H1 (cell line): ENCODE data around the gene CSNK1A1. TPM values are rescaled to one million over a fixed set of nuclear protein-coding genes. Genes with fewer than 3 reads are reported as not detected.

Experiments used
- CTCF ChIA-PET: fragments of 300-600 bp; sonication (Branson Sonifier 250); formaldehyde crosslinking; loops from one replicate; lab custom pipeline; 2021; ENCODE audit not compliant: partially characterized antibody; lab: Charles Lee
- POLR2A ChIA-PET: fragments of 300-600 bp; sonication (Branson Sonifier 250); formaldehyde crosslinking; loops from one replicate; lab custom pipeline; 2021; ENCODE audit warnings: inconsistent platforms; ENCODE audit not compliant: partially characterized antibody; lab: Charles Lee
- DNase-seq, 2 experiments: peaks; one replicate each; pipeline versions ENCODE4 v3.0.0 to v3.0.0-alpha.2; 2010 to 2022; ENCODE audit warnings: low spot score in 2 of 2, low read depth in 1 of 2, mixed read lengths in 1 of 2
- FAIRE-seq: peaks from 2 replicates; lab custom pipeline; 2011; peaks lifted over from hg19 to GRCh38; lab: Jason Lieb, UNC
- H2AFZ ChIP-seq: 2 replicates; pipeline ENCODE4 v1.8.1; 2012; ENCODE audit warnings: low read length, inconsistent platforms
- H2AK5ac ChIP-seq: 2 replicates; pipeline ENCODE4 v1.6.1; 2013; ENCODE audit warnings: low read depth, low read length
- H2BK120ac ChIP-seq: replicated peaks from 2 replicates; pipeline ENCODE3; 2013; ENCODE audit warnings: low read depth, low read length, inconsistent platforms
- H2BK12ac ChIP-seq: 2 replicates; pipeline ENCODE4 v1.6.1; 2013; ENCODE audit warnings: low read depth, low read length
- H2BK15ac ChIP-seq: 2 replicates; pipeline ENCODE4 v1.6.1; 2013; ENCODE audit warnings: low read length
- H2BK20ac ChIP-seq: 2 replicates; pipeline ENCODE4 v1.6.1; 2013; ENCODE audit warnings: low read length
- H2BK5ac ChIP-seq: 2 replicates; pipeline ENCODE4 v1.6.1; 2013; ENCODE audit warnings: low read depth, low read length
- H3K14ac ChIP-seq: 2 replicates; pipeline ENCODE4 v1.6.1; 2013; ENCODE audit warnings: inconsistent platforms; ENCODE audit not compliant: insufficient read length
- H3K18ac ChIP-seq: 2 replicates; pipeline ENCODE4 v1.6.1; 2013; ENCODE audit warnings: low read length; ENCODE audit errors: extremely low read depth
- H3K23ac ChIP-seq: 2 replicates; pipeline ENCODE4 v1.6.1; 2013; ENCODE audit warnings: inconsistent platforms; ENCODE audit not compliant: insufficient read length
- H3K23me2 ChIP-seq: 2 replicates; pipeline ENCODE4 v1.6.1; 2013; ENCODE audit warnings: low read depth, low read length
- H3K27ac ChIP-seq: 2 replicates; pipeline ENCODE4 v1.6.1; 2011; ENCODE audit warnings: low read depth, low read length, inconsistent platforms
- H3K27me3 ChIP-seq, 4 experiments: replicated peaks in 1 of 4; 1 replicate in 1 of 4; 2 replicates in 3 of 4; pipeline versions ENCODE4 v1.6.1 to v1.8.1; 2011 to 2013; ENCODE audit warnings: low read length in 3 of 4, mild to moderate bottlenecking in 3 of 4, inconsistent platforms in 2 of 4, mixed read lengths in 2 of 4, moderate library complexity in 1 of 4; ENCODE audit not compliant: control insufficient read depth in 3 of 4, insufficient read depth in 3 of 4; ENCODE audit errors: extremely low read depth in 1 of 4
- H3K36me3 ChIP-seq, 4 experiments: 2 replicates each; pipeline versions ENCODE4 v1.6.1 to v1.8.1; 2011 to 2013; ENCODE audit warnings: mild to moderate bottlenecking in 4 of 4, low read length in 3 of 4, moderate library complexity in 2 of 4, control low read depth in 1 of 4, inconsistent platforms in 1 of 4; ENCODE audit not compliant: insufficient read depth in 4 of 4, control insufficient read depth in 2 of 4
- H3K4ac ChIP-seq: replicated peaks from 2 replicates; pipeline ENCODE3; 2013; ENCODE audit warnings: low read length, low read depth, mixed read lengths, inconsistent platforms; ENCODE audit not compliant: insufficient read length
- H3K4me1 ChIP-seq, 4 experiments: replicated peaks in 1 of 4; 1 replicate in 1 of 4; 2 replicates in 3 of 4; pipeline versions ENCODE4 v1.6.1 to v1.8.1; 2011 to 2013; ENCODE audit warnings: low read length in 3 of 4, inconsistent platforms in 2 of 4, mixed read lengths in 1 of 4; ENCODE audit not compliant: insufficient read depth in 4 of 4, control insufficient read depth in 3 of 4
- H3K4me2 ChIP-seq, 2 experiments: 2 replicates each; pipeline versions ENCODE4 v1.6.1 to v1.8.1; 2011 to 2013; ENCODE audit warnings: low read depth in 2 of 2, low read length in 2 of 2, control low read depth in 1 of 2, inconsistent platforms in 1 of 2, mild to moderate bottlenecking in 1 of 2; ENCODE audit not compliant: insufficient read depth in 1 of 2
- H3K4me3 ChIP-seq, 4 experiments: fragments of 200-600, 300-600 bp in 1 of 4; sonication (generic), shearing (Covaris generic), sonication (Bioruptor Twin) in 1 of 4; 2 replicates each; pipeline versions ENCODE4 v1.5.1 to v1.8.1; 2011 to 2016; ENCODE audit warnings: low read length in 4 of 4, low read depth in 3 of 4, control low read depth in 2 of 4, inconsistent platforms in 2 of 4, mild to moderate bottlenecking in 2 of 4, mixed read lengths in 1 of 4, moderate library complexity in 1 of 4; ENCODE audit not compliant: insufficient read depth in 2 of 4; ENCODE audit errors: extremely low read depth in 1 of 4
- H3K56ac ChIP-seq: replicated peaks from 2 replicates; pipeline ENCODE3; 2013; ENCODE audit warnings: low read depth, mild to moderate bottlenecking, mixed read lengths, low read length, inconsistent platforms; ENCODE audit not compliant: insufficient read length
- H3K79me1 ChIP-seq: 2 replicates; pipeline ENCODE4 v1.6.1; 2013; ENCODE audit warnings: low read depth, low read length, control low read depth
- H3K79me2 ChIP-seq, 2 experiments: 2 replicates each; pipeline versions ENCODE4 v1.6.1 to v1.8.1; 2012 to 2013; ENCODE audit warnings: low read length in 2 of 2, mild to moderate bottlenecking in 2 of 2, inconsistent platforms in 1 of 2; ENCODE audit not compliant: insufficient read depth in 2 of 2, control insufficient read depth in 1 of 2
- H3K9ac ChIP-seq, 4 experiments: replicated peaks in 1 of 4; 1 replicate in 1 of 4; 2 replicates in 3 of 4; pipeline versions ENCODE4 v1.6.1 to v1.8.1; 2011 to 2013; ENCODE audit warnings: low read depth in 3 of 4, low read length in 3 of 4, control low read depth in 2 of 4, mild to moderate bottlenecking in 2 of 4, moderate library complexity in 2 of 4, inconsistent platforms in 1 of 4; ENCODE audit errors: extremely low read depth in 1 of 4
- H3K9me3 ChIP-seq, 2 experiments: 2 replicates each; pipeline versions ENCODE4 v1.6.1 to v1.8.1; 2012 to 2013; ENCODE audit warnings: mild to moderate bottlenecking in 2 of 2, moderate library complexity in 2 of 2, control low read depth in 1 of 2, inconsistent platforms in 1 of 2, low read depth in 1 of 2, low read length in 1 of 2, mixed read lengths in 1 of 2; ENCODE audit not compliant: insufficient read depth in 2 of 2
- H4K20me1 ChIP-seq, 2 experiments: replicated peaks in 1 of 2; 2 replicates each; pipeline versions ENCODE3 to v1.8.1; 2011 to 2013; ENCODE audit warnings: inconsistent platforms in 2 of 2, low read length in 2 of 2, mild to moderate bottlenecking in 1 of 2; ENCODE audit not compliant: insufficient read depth in 2 of 2, control insufficient read depth in 1 of 2
- H4K5ac ChIP-seq: 2 replicates; pipeline ENCODE4 v1.6.1; 2013; ENCODE audit warnings: low read length, low read depth, mixed read lengths, inconsistent platforms; ENCODE audit not compliant: insufficient read length
- H4K8ac ChIP-seq: 2 replicates; pipeline ENCODE4 v1.8.0; 2013; ENCODE audit warnings: mild to moderate bottlenecking, moderate library complexity, low read length, inconsistent platforms; ENCODE audit not compliant: insufficient read depth; ENCODE audit errors: extremely low read depth
- H4K91ac ChIP-seq: replicated peaks from 2 replicates; pipeline ENCODE3; 2013; ENCODE audit warnings: low read length, mixed read lengths, inconsistent platforms; ENCODE audit not compliant: insufficient read length
- BACH1 ChIP-seq: IDR thresholded peaks from 2 replicates; pipeline ENCODE4 v1.6.1; 2012; ENCODE audit warnings: low read length, improper control_type of control experiment
- BRCA1 ChIP-seq: IDR thresholded peaks from 2 replicates; pipeline ENCODE4 v1.6.1; 2012; ENCODE audit warnings: low read depth, low read length, improper control_type of control experiment
- CHD1 ChIP-seq: IDR thresholded peaks from 2 replicates; pipeline ENCODE4 v1.6.1; 2012; ENCODE audit warnings: low read depth, low read length, improper control_type of control experiment
- CREB1 ChIP-seq: IDR thresholded peaks from 2 replicates; pipeline ENCODE4 v1.6.1; 2012; ENCODE audit warnings: inconsistent platforms
- GTF2F1 ChIP-seq: IDR thresholded peaks from 2 replicates; pipeline ENCODE4 v1.6.1; 2012; ENCODE audit warnings: low read depth, low read length, improper control_type of control experiment, borderline replicate concordance
- PHF8 ChIP-seq: fragments of 200-600 bp; sonication (generic); conservative IDR thresholded peaks from 2 replicates; pipeline ENCODE4 v1.7.1; 2012; ENCODE audit warnings: low read depth, mild to moderate bottlenecking, inconsistent platforms, low read length, moderate library complexity
- POLR2AphosphoS5 ChIP-seq: IDR thresholded peaks from 2 replicates; pipeline ENCODE4 v1.6.1; 2011; ENCODE audit warnings: low read depth, low read length
- RAD21 ChIP-seq, 2 experiments: IDR thresholded peaks in 1 of 2; conservative IDR thresholded peaks in 1 of 2; 2 replicates each; pipeline ENCODE4 v1.6.1; 2011; ENCODE audit warnings: low read depth in 2 of 2, low read length in 2 of 2, improper control_type of control experiment in 1 of 2, inconsistent platforms in 1 of 2, mild to moderate bottlenecking in 1 of 2, moderate library complexity in 1 of 2
- RNF2 ChIP-seq: fragments of 200-900, 300-1000 bp; sonication (generic); IDR thresholded peaks from 2 replicates; pipeline ENCODE4 v1.7.1; 2016; ENCODE audit warnings: borderline replicate concordance, low read depth, mild to moderate bottlenecking, antibody characterized with exemption, low read length; ENCODE audit not compliant: poor library complexity, severe bottlenecking; ENCODE audit errors: missing control alignments
- ZNF274 ChIP-seq: IDR thresholded peaks from 2 replicates; pipeline ENCODE4 v1.7.0; 2012; ENCODE audit warnings: low read length, borderline replicate concordance; ENCODE audit errors: extremely low read depth
- WGBS, 2 experiments: shearing (Covaris generic) in 1 of 2; methylation state at CpG; one replicate each; pipeline versions ENCODE4 v1.1.6 to v1.1.7; 2013 to 2015; ENCODE audit warnings: low lambda C conversion rate in 2 of 2, mixed read lengths in 2 of 2, inconsistent platforms in 1 of 2, low coverage in 1 of 2, missing lambda C conversion rate in 1 of 2; ENCODE audit not compliant: insufficient replicate concordance in 2 of 2, insufficient coverage in 1 of 2, insufficient read length in 1 of 2; ENCODE audit errors: extremely low coverage in 1 of 2, missing lambda C conversion rate in 1 of 2; 5-methylcytosine and 5-hydroxymethylcytosine counted together
- polyA plus RNA-seq, 7 experiments: library from polyadenylated mRNA; depleted of rRNA in 3 of 7; stranded (reverse) in 5 of 7; unstranded in 2 of 7; fragments of >200 nt in 5 of 7; fragments of 200-250 nt in 2 of 7; gene quantifications; 1 replicate in 5 of 7; 2 replicates in 1 of 7; 4 replicates in 1 of 7; pipeline versions ENCODE4 v1.2.1 to v1.2.3, GENCODE V29; 2011 to 2013; ENCODE audit warnings: missing spikeins in 2 of 7, mixed read lengths in 2 of 7
- total RNA-seq: library from RNA; stranded (reverse); fragmentation: NEBNext Ultra II Directional; extraction: Animal tissue kit (Norgen Biotek cat#: 25700); gene quantifications from 2 replicates; pipeline ENCODE4 v1.2.1, GENCODE V29; 2021

CSNK1A1 gene
- total and polyA plus RNA-seq, 2 of the 8 experiments (the other 6 are each of a cell fraction or from before 2014, with no cell fraction given) = 61.2 to 244 TPM

DNA sequence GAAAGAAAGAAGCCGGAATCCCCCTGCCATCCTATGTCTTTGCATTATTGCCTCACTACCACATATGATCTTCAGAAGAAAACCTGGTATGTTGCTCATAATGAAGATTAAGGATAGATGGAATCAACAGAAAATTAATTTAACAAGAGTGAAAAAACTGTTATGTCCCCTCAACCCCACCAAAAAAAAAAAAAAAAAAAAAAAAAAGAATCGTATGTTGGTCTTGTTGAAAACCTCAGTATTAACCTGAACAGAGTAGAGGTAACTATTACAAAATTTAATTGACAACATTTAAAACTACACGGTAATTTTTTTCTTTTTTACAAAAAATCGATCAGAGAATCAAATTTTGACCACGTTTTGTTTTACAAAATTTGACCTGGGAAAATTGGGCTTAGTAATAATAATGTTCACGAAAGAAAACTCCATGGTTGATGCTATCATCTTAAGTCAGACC, 827 bp upstream of the CSNK1A1 start:
- peak overlapping the region; percentile 80 to 96 for H3K4me2 ChIP-seq
- FAIRE-seq = no peak
- peaks cover 0 to 31% (median 5%) of the 10 kb centered on the region in 4 experiments; a peak in 3 of 8 replicates for H3K36me3 ChIP-seq
- peak overlapping the region; percentile 80; the same call in 1 of the 2 replicates for H3K18ac ChIP-seq
- no peak overlapping the region for H4K91ac ChIP-seq
- no peak overlapping the region for H3K56ac ChIP-seq
- H3K14ac ChIP-seq = no peak overlapping the region
- H2AFZ ChIP-seq = no peak overlapping the region
- no peak overlapping the region for H2BK20ac ChIP-seq
- peaks cover 11% of the 10 kb centered on the region; the same call in 1 of the 2 replicates for H3K23me2 ChIP-seq
- 0 out of 2 replicates have a peak overlapping the region, but pooled peaks have one; percentile 91 for H2BK5ac ChIP-seq
- ChIA-PET CTCF (interaction anchor here (0.7 to 16.3 kb wide), 22 partner anchors 10 to 250 kb away, joined by 3 to 174 read pairs (median 4); no protein-coding TSS in a partner anchor), POLR2A (interaction anchor here (0.8 to 11.0 kb wide), 12 partner anchors 10 to 194 kb away, joined by 3 to 65 read pairs (median 4); no protein-coding TSS in a partner anchor)
- H3K27ac ChIP-seq = peak overlapping the region; percentile 74; the same call in 1 of the 2 replicates
- H3K4me3 ChIP-seq = peak overlapping the region; percentile 97 to 100 (median 99)
- peak overlapping the region in 3 of 4 experiments; percentile 65 to 94 (median 92); a peak in 4 of 7 replicates for H3K9ac ChIP-seq
- WGBS, 2 experiments = 26% methylated on average over 5 of the region's 6 CpGs; no CpG with 5 or more reads in 1 of the 2 experiments
- no peak overlapping the region for H2BK15ac ChIP-seq
- H3K23ac ChIP-seq = no peak overlapping the region
- H3K4me1 ChIP-seq = peaks cover 0 to 4% (median 1%) of the 10 kb centered on the region in 4 experiments; a peak in 3 of 7 replicates
- no peak overlapping the region for H3K4ac ChIP-seq
- no peaks in the 10 kb centered on the region for H3K27me3 ChIP-seq
- H2BK120ac ChIP-seq = no peak overlapping the region
- DNase-seq = no peak
- H4K5ac ChIP-seq = no peak overlapping the region
- H3K9me3 ChIP-seq = no peaks in the 10 kb centered on the region
- no peak overlapping the region for H4K8ac ChIP-seq
- no peaks in the 10 kb centered on the region for H4K20me1 ChIP-seq
- H3K79me2 ChIP-seq = peaks cover 36 to 41% of the 10 kb centered on the region in 2 experiments
- no peaks in the 10 kb centered on the region for H3K79me1 ChIP-seq
- no peak overlapping the region for H2AK5ac ChIP-seq
- no peak overlapping the region for H2BK12ac ChIP-seq
- TF ChIP-seq RAD21 (IDR thresholded peaks at IDR 0.05 in 1 of 2, conservative IDR thresholded peaks at IDR 0.05 in 1 of 2; ENCODE audit: low read depth in 2 of 2, low read length in 2 of 2) (no peak), RNF2 (no peak), ZNF274 (no peak), CHD1 (no peak), PHF8 (no peak), GTF2F1 (no peak), BRCA1 (no peak), CREB1 (no peak), BACH1 (no peak), POLR2AphosphoS5 (no peak)
